Stomach (tissue), 9 donors: Measurements from ENCODE around the gene MICAL2. TPM values are rescaled to one million over a fixed set of nuclear protein-coding genes. Genes with fewer than 3 reads are reported as not detected.
A peak's percentile ranks its signal among the peaks of the same experiment; 100 is the strongest.

ENCODE experiments used
- DNase-seq, 2 donors: peaks; one replicate each; pipeline versions ENCODE4 v3.0.0 to v3.0.0-alpha.2; 2013 to 2019
- H3K27ac ChIP-seq, 5 donors: fragments of 200-600 bp in 4 of 5; sonication (generic) in 4 of 5; one replicate each; pipeline ENCODE4 v1.5.1; 2013 to 2019; ENCODE audit warnings: mild to moderate bottlenecking in 1 of 5, moderate library complexity in 1 of 5
- H3K27me3 ChIP-seq, 3 donors: fragments of 200-600 bp; sonication (generic); one replicate each; pipeline ENCODE4 v1.5.1; 2017 to 2019; ENCODE audit warnings: mixed run types in 1 of 3
- H3K36me3 ChIP-seq, 4 donors: fragments of 200-600 bp; sonication (generic); 1 replicate in 3 of 4; 2 replicates in 1 of 4; pipeline ENCODE4 v1.5.1; 2016 to 2019
- H3K4me1 ChIP-seq, 4 donors: fragments of 200-600 bp; sonication (generic); one replicate each; pipeline ENCODE4 v1.5.1; 2016 to 2019
- H3K4me3 ChIP-seq, 4 donors: fragments of 200-600 bp; sonication (generic) in 3 of 4; one replicate each; pipeline ENCODE4 v1.5.1; 2016 to 2019; ENCODE audit warnings: mild to moderate bottlenecking in 1 of 4
- H3K9me3 ChIP-seq, 4 donors: fragments of 200-600 bp; sonication (generic); one replicate each; pipeline ENCODE4 v1.5.1; 2016 to 2019
- EP300 ChIP-seq: sonication (generic); formaldehyde crosslinking; IDR thresholded peaks from one replicate; pipeline ENCODE4 v1.6.1; 2017; ENCODE audit warnings: antibody characterized with exemption
- POLR2A ChIP-seq, 4 donors: fragments of 450-650 bp; IDR thresholded peaks; one replicate each; pipeline ENCODE4 v1.6.1; 2016; ENCODE audit warnings: antibody characterized with exemption in 4 of 4, control low read depth in 2 of 4, mild to moderate bottlenecking in 1 of 4, moderate library complexity in 1 of 4
- POLR2AphosphoS5 ChIP-seq, 3 donors: sonication (generic); formaldehyde crosslinking; IDR thresholded peaks; one replicate each; pipeline ENCODE4 v1.6.1; 2016; ENCODE audit warnings: antibody characterized with exemption in 3 of 3
- WGBS, 5 donors: extraction: QIAGEN DNeasy Blood & Tissue Kit in 3 of 5; methylation state at CpG; one replicate each; pipeline versions ENCODE4 v1.1.5 to v1.1.7; 2013 to 2018; 5-methylcytosine and 5-hydroxymethylcytosine counted together
- intact Hi-C: fragments of 100-400 bp; cut with DNase I; formaldehyde crosslinking; loops from one replicate; pipeline ENCODE4 v1.15.1; 2023; ENCODE audit warnings: low total_unique reads
- polyA plus RNA-seq, 3 donors: library from polyadenylated mRNA; stranded (reverse); fragments of 200-250 nt; gene quantifications; one replicate each; pipeline ENCODE4 v1.2.3, GENCODE V29; 2013
- total RNA-seq, 5 donors: library from RNA; depleted of rRNA; stranded (reverse); fragments of >200 nt; gene quantifications; one replicate each; pipeline versions ENCODE4 v1.1.0 to v1.2.3, GENCODE V29; 2014 to 2016
- TF ChIP-seq, protein P1 (sequence below), 7 experiments: fragments of 450-650 bp in 4 of 7; fragments of 200-600 bp in 3 of 7; sonication (generic) in 3 of 7; IDR thresholded peaks; one replicate each; pipeline ENCODE4 v1.5.1; 2016 to 2019; ENCODE audit warnings: antibody characterized with exemption in 7 of 7, control low read depth in 2 of 7, mild to moderate bottlenecking in 1 of 7
- donor health status: healthy with polysubstance abuse.
- donor health status: Bipolar disorder and iron deficiency.
- donor health status: healthy.

The MICAL2 gene
- total and polyA plus RNA-seq, 8 donors: 11.2 to 165 (median 83.3) TPM

- intact Hi-C loops: no loop called here
- 71 to 87% (median 82%) methylated on average over 12 of the region's 12 CpGs for WGBS, 5 donors
- H3K9me3 ChIP-seq: no peaks in the 10 kb centered on the region
- peaks cover 16 to 42% (median 29%) of the 10 kb centered on the region in 4 donors for H3K36me3 ChIP-seq
- H3K27me3 ChIP-seq: no peaks in the 10 kb centered on the region
- H3K27ac ChIP-seq: peak overlapping the region; percentile 29 to 91 (median 85)
- H3K4me1 ChIP-seq: peaks cover 29 to 96% (median 76%) of the 10 kb centered on the region in 4 donors
- peak in 2 of 3 donors; percentile 23 to 28 for TF ChIP-seq POLR2AphosphoS5 (IDR thresholded peaks at IDR 0.05)
- TF ChIP-seq, protein P1, sequence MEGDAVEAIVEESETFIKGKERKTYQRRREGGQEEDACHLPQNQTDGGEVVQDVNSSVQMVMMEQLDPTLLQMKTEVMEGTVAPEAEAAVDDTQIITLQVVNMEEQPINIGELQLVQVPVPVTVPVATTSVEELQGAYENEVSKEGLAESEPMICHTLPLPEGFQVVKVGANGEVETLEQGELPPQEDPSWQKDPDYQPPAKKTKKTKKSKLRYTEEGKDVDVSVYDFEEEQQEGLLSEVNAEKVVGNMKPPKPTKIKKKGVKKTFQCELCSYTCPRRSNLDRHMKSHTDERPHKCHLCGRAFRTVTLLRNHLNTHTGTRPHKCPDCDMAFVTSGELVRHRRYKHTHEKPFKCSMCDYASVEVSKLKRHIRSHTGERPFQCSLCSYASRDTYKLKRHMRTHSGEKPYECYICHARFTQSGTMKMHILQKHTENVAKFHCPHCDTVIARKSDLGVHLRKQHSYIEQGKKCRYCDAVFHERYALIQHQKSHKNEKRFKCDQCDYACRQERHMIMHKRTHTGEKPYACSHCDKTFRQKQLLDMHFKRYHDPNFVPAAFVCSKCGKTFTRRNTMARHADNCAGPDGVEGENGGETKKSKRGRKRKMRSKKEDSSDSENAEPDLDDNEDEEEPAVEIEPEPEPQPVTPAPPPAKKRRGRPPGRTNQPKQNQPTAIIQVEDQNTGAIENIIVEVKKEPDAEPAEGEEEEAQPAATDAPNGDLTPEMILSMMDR (IDR thresholded peaks at IDR 0.05): no peak
- DNase-seq: peak in 1 of 2 donors; percentile 46
- H3K4me3 ChIP-seq: no peak overlapping the region
Measured at GRCh38 chr11:12160680-12161079, 50.3 kb downstream of the MICAL2 start.

DNA sequence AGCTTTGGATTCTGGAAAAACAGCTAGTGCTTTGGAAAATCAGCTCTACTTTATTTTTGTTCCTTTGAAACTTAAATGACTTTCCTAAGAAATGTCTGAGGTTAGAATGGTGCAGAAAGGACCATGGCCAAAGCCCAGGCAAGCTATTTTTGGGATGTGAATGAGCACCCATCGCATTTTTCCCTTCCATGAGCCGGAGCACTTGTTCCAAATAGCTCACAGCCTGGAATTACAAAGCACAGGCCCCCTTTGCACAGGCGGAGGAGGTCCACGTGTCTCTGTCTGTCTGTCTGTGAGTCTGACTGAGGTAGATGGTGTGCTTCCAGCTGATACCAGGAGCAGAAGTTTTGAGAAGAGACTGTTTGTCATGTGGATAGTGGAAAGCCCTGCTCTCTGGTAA is 50.7 kb downstream of the MICAL2 start:
- peak in 1 of 3 donors; percentile 11 for TF ChIP-seq POLR2AphosphoS5 (IDR thresholded peaks at IDR 0.05)
- TF ChIP-seq, protein P1 (IDR thresholded peaks at IDR 0.05): no peak
- Histone ChIP-seq H3K27ac (peak overlapping the region in 4 of 5 donors; percentile 85 to 91 (median 87)), H3K9me3 (no peaks in the 10 kb centered on the region), H3K27me3 (no peaks in the 10 kb centered on the region), H3K4me3 (no peak overlapping the region), H3K36me3 (peaks cover 16 to 44% (median 29%) of the 10 kb centered on the region in 4 donors), H3K4me1 (peaks cover 31 to 97% (median 79%) of the 10 kb centered on the region in 4 donors)
- no peak for DNase-seq
- intact Hi-C loops: no loop called here
- WGBS, 5 donors: 68 to 85% (median 74%) methylated on average over 3 to 4 of the region's 4 CpGs

- WGBS, 5 donors: 83 to 87% (median 87%) methylated on average over 12 of the region's 12 CpGs
- peaks cover 28 to 97% (median 78%) of the 10 kb centered on the region in 4 donors for H3K4me1 ChIP-seq
- DNase-seq: no peak
Measured at GRCh38 chr11:12161603-12162350, 51.4 kb downstream of the MICAL2 start.

GRCh38 chr11:12162652-12163051 is 52.3 kb downstream of the MICAL2 start:
- Histone ChIP-seq H3K27me3 (no peaks in the 10 kb centered on the region), H3K4me1 (peaks cover 32 to 97% (median 76%) of the 10 kb centered on the region in 4 donors), H3K36me3 (peaks cover 16 to 44% (median 29%) of the 10 kb centered on the region in 4 donors), H3K9me3 (no peaks in the 10 kb centered on the region), H3K4me3 (no peak overlapping the region), H3K27ac (peak overlapping the region in 4 of 5 donors; percentile 85 to 91 (median 87))
- 83 to 100% (median 96%) methylated on average over 1 of the region's 1 CpG for WGBS, 5 donors
- intact Hi-C loops: no loop called here
- no peak for DNase-seq
- TF ChIP-seq, protein P1 (IDR thresholded peaks at IDR 0.05): no peak
- no peak for TF ChIP-seq EP300
- TF ChIP-seq POLR2A (IDR thresholded peaks at IDR 0.05): no peak
- no peak for TF ChIP-seq POLR2AphosphoS5 (IDR thresholded peaks at IDR 0.05)

More at GRCh38 chr11:12161603-12162350, 51.4 kb downstream of the MICAL2 start:
- Histone ChIP-seq H3K9me3 (no peaks in the 10 kb centered on the region), H3K4me3 (no peak overlapping the region), H3K27ac (peak overlapping the region in 4 of 5 donors; percentile 85 to 91 (median 87)), H3K36me3 (peaks cover 16 to 44% (median 29%) of the 10 kb centered on the region in 4 donors), H3K27me3 (no peaks in the 10 kb centered on the region)
- intact Hi-C loops: no loop called here
- no peak for TF ChIP-seq POLR2A (IDR thresholded peaks at IDR 0.05)
- TF ChIP-seq, protein P1 (IDR thresholded peaks at IDR 0.05): no peak
- no peak for TF ChIP-seq POLR2AphosphoS5 (IDR thresholded peaks at IDR 0.05)
- no peak for TF ChIP-seq EP300
